ENCODE data around the gene ZNF536.

ZNF536 gene

DNA sequence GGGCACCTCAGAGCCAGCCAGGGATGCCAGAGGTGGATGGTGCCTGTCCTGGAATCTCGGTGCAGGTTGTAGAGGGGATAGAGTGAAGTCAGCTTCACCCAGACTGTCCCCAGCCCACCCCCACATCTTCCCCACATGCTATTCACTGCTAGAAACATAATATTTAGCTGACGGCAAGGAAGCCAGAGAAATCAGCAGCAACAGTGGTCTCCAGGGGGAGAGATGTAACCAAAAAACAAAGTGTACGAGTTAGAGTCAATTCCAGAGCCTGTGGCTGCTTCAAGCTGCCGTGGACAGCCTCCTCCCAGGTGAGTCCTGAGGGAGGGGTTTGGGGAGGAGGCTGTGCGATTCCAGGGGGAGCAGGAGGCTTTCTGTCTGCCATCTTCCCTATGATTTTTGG is 97.6 kb downstream of the ZNF536 start:
- TF ChIP-seq, protein P1, sequence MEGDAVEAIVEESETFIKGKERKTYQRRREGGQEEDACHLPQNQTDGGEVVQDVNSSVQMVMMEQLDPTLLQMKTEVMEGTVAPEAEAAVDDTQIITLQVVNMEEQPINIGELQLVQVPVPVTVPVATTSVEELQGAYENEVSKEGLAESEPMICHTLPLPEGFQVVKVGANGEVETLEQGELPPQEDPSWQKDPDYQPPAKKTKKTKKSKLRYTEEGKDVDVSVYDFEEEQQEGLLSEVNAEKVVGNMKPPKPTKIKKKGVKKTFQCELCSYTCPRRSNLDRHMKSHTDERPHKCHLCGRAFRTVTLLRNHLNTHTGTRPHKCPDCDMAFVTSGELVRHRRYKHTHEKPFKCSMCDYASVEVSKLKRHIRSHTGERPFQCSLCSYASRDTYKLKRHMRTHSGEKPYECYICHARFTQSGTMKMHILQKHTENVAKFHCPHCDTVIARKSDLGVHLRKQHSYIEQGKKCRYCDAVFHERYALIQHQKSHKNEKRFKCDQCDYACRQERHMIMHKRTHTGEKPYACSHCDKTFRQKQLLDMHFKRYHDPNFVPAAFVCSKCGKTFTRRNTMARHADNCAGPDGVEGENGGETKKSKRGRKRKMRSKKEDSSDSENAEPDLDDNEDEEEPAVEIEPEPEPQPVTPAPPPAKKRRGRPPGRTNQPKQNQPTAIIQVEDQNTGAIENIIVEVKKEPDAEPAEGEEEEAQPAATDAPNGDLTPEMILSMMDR (IDR thresholded peaks at IDR 0.05; ENCODE audit: low read depth, low read length, missing control alignments) = no peak
- H3K4me3 ChIP-seq (replicated peaks; ENCODE audit: low read depth, low read length) = no peak overlapping the region
- no peak for DNase-seq (ENCODE audit: extremely low read depth, low read depth)

DNA sequence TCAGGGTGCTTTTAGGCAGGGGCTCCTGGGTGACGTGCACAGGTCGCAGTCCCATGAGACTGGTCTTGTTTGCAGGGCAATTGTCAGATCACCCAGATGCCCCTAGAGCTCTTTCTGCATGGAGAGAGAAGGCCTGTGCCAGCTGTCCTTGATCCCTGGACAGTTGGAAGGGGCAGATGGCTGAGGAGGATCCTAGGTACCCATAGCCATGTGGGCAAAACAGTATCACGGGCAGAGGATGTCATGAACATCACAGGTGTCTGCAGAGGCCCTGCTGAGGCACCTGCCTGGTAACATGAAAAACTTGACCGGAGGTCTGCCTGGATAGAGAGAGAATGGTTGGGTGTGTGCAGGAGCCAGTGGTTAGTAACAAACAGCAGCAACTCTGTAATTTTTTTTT is 99.3 kb downstream of the ZNF536 start:
- TF ChIP-seq, protein P1 (IDR thresholded peaks at IDR 0.05; ENCODE audit: low read depth, low read length, missing control alignments) = no peak
- no peak overlapping the region for H3K4me3 ChIP-seq (replicated peaks; ENCODE audit: low read depth, low read length)
- DNase-seq (ENCODE audit: extremely low read depth, low read depth) = no peak

DNA sequence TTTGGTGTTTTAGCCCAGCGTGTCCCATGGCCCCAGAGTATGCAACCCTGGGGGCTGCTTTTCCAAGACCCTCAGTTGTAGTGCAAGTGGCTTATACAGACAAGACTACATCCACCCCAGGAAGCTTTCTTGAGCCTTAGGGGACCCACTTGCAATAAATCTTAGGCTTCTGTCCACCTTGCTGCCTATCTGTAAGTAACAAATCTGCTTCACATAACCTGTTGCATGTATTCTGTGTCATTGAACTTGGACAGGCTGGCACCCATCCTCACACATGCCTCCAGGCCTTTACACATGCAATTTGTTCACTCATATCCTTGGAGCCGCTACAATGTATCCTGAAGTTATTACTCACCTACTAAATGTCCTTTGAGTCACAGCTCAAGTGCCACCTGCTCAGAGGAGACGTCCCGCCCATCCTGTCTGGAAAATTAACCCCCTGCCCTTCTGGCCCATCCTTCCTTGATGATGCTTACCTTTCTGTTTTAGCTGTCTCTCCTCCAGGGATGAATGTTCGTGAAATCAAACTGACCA is 101.2 kb downstream of the ZNF536 start:
- DNase-seq (ENCODE audit: extremely low read depth, low read depth) = no peak
- no peak overlapping the region for H3K4me3 ChIP-seq (replicated peaks; ENCODE audit: low read depth, low read length)
- TF ChIP-seq, protein P1 (IDR thresholded peaks at IDR 0.05; ENCODE audit: low read depth, low read length, missing control alignments) = no peak

DNA sequence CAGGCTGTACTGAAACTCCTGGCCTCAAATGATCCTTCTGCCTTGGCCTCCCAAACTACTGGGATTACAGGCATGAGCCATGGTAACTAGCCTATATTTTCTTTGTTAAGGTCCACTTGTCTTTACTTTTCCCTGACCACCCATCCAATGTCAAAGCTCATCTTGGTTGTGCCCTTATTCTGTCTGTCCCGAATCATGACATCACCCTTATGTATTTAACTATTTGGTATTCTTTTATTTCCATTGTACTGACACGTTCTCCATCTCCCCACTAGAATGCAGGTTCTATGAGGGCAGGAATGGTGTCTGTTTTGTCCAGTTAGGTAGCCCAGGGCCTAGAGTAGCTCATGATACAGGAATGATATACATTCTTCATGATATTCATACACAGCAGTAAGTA is 104.8 kb downstream of the ZNF536 start:
- H3K4me3 ChIP-seq (replicated peaks; ENCODE audit: low read depth, low read length) = no peak overlapping the region
- TF ChIP-seq, protein P1 (IDR thresholded peaks at IDR 0.05; ENCODE audit: low read depth, low read length, missing control alignments) = no peak
- DNase-seq (ENCODE audit: extremely low read depth, low read depth) = no peak

DNA sequence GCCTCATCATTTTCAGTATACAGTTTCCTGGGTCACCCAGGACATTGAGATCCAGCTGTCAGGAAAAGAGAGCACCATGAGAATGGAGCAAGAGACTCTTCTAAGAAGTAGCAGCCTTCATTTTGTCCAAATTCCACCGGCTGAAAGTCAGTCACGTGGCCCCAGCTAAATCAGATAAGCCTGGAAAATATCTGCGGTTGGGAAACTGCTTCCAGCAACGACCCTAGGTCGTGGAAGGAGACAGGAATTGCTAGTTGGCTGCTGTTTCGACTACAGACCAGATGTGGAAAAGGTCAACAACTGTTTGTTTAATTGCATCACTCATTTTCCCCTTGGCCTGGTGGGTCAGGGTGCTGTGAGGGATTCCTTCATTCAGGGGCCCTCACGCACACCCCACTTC is 107.0 kb downstream of the ZNF536 start:
- no peak overlapping the region for H3K4me3 ChIP-seq (replicated peaks; ENCODE audit: low read depth, low read length)
- DNase-seq (ENCODE audit: extremely low read depth, low read depth) = no peak
- TF ChIP-seq, protein P1 (IDR thresholded peaks at IDR 0.05; ENCODE audit: low read depth, low read length, missing control alignments) = no peak

DNA sequence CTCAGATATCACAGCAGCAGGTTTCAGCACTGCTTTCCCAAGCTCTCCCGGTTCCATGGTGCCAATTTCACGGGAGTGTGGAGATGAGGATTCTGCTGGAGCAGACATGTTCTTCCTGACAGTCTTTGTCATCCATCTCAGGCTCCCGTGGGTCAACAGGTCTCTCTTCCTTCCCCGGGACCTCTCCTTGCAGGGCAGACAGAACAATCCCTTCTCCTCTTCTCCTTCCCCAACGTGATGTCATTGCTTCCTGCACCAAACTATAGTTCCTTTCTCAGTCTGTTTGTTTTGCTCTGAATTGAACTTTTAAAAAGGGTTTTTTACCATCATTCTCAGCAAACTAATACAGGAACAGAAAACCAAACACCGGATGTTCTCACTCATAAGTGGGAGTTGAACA is 107.9 kb downstream of the ZNF536 start:
- no peak for DNase-seq (ENCODE audit: extremely low read depth, low read depth)
- TF ChIP-seq, protein P1 (IDR thresholded peaks at IDR 0.05; ENCODE audit: low read depth, low read length, missing control alignments) = no peak
- no peak overlapping the region for H3K4me3 ChIP-seq (replicated peaks; ENCODE audit: low read depth, low read length)

DNA sequence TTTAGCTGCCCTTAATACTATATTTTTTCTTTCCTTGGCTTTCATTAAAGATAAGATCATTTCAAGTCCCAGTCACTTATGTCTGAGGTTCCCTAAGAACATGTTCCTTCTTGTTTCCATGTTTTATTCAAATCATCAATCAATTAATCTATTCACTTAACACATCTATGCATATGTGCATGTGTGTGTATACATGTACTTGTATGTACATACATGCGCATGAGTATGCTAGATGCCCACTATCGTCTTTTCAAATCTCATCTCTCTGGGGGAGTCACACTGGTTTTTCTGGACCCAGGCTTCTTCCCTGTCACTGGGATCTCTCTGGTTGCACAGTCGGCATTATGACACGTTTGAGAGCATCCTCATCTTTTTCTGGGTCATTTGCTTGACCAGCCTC is 108.9 kb downstream of the ZNF536 start:
- TF ChIP-seq, protein P1 (IDR thresholded peaks at IDR 0.05; ENCODE audit: low read depth, low read length, missing control alignments) = no peak

More for the DNA sequence above, 108.9 kb downstream of the ZNF536 start:
- no peak overlapping the region for H3K4me3 ChIP-seq (replicated peaks; ENCODE audit: low read depth, low read length)
- no peak for DNase-seq (ENCODE audit: extremely low read depth, low read depth)

Data from HFF-Myc (cell line).